Right lung (tissue), 10 donors: ENCODE measurements around the gene METAP1D. TPM values are rescaled to one million over a fixed set of nuclear protein-coding genes. Genes with fewer than 3 reads are reported as not detected.
A peak's percentile ranks its signal among the peaks of the same experiment; 100 is the strongest.
"Not testable (repeated sequence)": the region's sequence is repeated elsewhere in the genome, so short reads cannot be mapped to it uniquely, and the experiment has no call there.

Experiments
- DNase-seq, 2 donors: peaks; one replicate each; pipeline ENCODE4 v3.0.0-alpha.2; 2013
- long read RNA-seq, 8 donors: transcript quantifications; one replicate each; lab custom pipeline, GENCODE V29; 2026
- polyA plus RNA-seq, 5 donors: library from polyadenylated mRNA; unstranded; fragments of 120-200 nt; gene quantifications; one replicate each; pipeline versions ENCODE4 v1.2.1 to v1.2.3, GENCODE V29; 2013; ENCODE audit warnings: inconsistent platforms in 1 of 5, low replicate concordance in 1 of 5; ENCODE audit not compliant: insufficient read length in 5 of 5, insufficient read depth in 1 of 5

The METAP1D gene
- 10 to 100 TPM; 16.6 to 22.9 (median 20.6) TPM for polyA plus RNA-seq
- long read RNA-seq, donor 1, transcript METAP1D-206 (3 exons, 929 nt) = major isoform, 5 of 5 reads
- long read RNA-seq, donor 1, partial matches to known transcripts = 0 of 5 reads
- long read RNA-seq, donor 1, other reads (novel, unspliced or antisense) = 0 of 5 reads
- long read RNA-seq, donor 2, partial matches to known transcripts = 0 of 1 reads
- long read RNA-seq, donor 2, other reads (novel, unspliced or antisense) = 0 of 1 reads
- long read RNA-seq, donor 3, partial matches to known transcripts = 6 of 9 reads
- long read RNA-seq, donor 3, other reads (novel, unspliced or antisense) = 0 of 9 reads
- long read RNA-seq, donor 4, partial matches to known transcripts = 5 of 7 reads
- long read RNA-seq, donor 4, other reads (novel, unspliced or antisense) = 0 of 7 reads
- long read RNA-seq, donor 5, transcript METAP1D-206 (3 exons, 929 nt) = major isoform, 10 of 12 reads
- long read RNA-seq, donor 5, partial matches to known transcripts = 0 of 12 reads
- long read RNA-seq, donor 5, other reads (novel, unspliced or antisense) = 0 of 12 reads
- long read RNA-seq, donor 6, partial matches to known transcripts = 0 of 7 reads
- long read RNA-seq, donor 6, other reads (novel, unspliced or antisense) = 0 of 7 reads
- long read RNA-seq, donor 7, partial matches to known transcripts = 0 of 3 reads
- long read RNA-seq, donor 7, other reads (novel, unspliced or antisense) = 0 of 3 reads
- long read RNA-seq, donor 8, partial matches to known transcripts = 0 of 1 reads
- long read RNA-seq, donor 8, other reads (novel, unspliced or antisense) = 0 of 1 reads

DNA sequence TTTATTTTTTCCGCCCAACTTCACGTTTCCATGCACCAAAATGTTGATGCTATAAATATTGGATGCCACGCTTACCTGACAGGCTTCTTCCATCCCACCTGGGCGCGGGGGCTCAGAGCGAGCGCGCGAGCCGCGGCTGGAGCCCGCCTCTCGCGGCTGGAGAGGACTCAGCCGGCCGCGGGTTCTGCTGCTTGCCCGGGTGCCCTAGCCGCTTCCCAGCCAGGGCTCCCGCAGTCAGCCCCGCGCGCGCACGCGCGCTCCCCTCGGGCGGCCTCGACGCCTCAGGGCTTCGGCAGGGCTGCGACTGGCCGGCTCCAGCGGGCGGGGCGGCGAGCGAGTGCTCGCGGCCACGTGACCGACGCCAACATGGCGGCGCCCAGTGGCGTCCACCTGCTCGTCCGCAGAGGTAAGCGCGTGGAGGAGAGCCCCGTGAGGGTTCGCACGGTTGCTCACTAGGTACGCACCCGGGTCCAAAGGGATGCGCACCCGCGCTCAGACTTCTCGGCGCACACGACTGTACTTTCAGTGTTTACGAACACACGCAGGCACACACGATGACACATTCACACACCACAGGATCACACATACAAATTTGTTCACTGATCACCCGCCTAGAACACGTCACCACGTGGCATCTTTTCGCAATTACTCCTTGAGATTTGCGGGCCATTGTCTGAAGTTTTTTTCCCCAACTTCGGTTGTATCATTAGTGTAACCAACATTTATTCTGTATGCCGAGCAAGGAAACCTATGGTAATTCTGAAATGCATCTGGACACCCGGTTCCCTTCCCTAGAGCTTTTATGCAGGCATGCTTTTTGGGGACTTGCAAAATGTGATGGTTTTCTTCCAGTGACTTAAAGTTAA, at the start of gene METAP1D:
METAP1D (plus strand) TSS at position 350 of the 866 bp plus-strand sequence; CDS start at position 367, 17 bp downstream.
- DNase-seq = peak; percentile 89

- DNase-seq = no peak
Observed at GRCh38 chr2:171952276-171952675, 47.5 kb upstream of the METAP1D start.

DNA sequence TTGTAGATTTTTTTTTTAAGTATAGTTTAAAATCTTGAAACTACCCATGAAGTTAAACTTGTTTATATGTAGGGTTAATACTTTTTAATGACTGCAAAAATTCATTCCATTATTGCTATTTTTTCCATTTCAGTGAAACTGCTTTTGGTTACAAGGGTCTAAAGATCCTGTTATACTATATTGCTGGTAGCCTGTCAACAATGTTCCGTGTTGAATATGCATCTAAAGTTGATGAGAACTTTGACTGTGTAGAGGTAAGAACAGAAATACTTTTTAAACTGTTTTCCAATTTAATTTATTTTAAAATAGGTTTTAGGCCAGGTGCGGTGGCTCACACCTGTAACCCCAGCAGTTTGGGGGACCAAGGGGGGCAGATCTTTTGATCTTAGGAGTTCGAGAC, 47.0 kb upstream of the METAP1D start:
- DNase-seq = no peak

GRCh38 chr2:171956135-171956825, 43.5 kb upstream of the METAP1D start:
- no peak for DNase-seq

GRCh38 chr2:171957061-171957460, 42.7 kb upstream of the METAP1D start:
- no peak for DNase-seq

DNA sequence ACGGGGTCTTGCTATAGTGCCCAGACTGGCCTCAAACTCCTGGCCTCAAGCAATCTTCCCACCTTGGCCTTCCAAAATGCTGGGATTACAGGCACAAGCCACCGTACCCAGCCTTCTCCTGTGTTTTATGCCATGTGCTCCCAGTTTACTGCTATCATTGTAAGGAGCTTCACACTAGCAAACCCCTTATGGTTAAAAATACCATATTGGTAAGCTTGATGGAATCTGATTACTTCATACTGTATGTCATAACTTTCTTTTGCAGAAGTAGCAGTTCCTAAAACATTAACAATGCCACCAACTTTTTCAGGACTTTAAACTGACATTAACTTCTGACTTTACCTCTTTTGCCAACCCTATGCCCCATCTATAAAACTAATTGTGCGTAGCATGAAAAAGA, 41.3 kb upstream of the METAP1D start:
- no peak for DNase-seq

DNA sequence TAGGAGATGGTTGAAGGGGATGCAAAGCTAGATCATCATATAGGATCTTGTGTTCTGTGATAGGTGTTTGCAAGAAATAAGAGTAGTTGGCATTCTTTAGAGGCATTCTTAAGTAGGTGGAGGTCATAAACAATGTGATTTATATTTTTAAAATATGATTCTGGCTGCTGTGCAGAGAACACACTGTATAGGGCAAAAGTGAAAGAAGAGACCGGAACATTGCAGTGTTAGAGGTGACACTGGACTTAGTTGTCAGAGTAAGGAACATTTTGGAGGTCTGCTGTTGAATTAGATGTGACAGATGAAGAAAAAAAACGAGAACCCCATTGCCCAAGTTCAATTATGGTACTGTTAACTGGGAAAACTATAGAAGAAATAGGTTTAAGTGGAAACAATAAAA, 39.8 kb upstream of the METAP1D start:
- no peak for DNase-seq

GRCh38 chr2:171960570-171960969, 39.2 kb upstream of the METAP1D start:
- DNase-seq = no peak

- DNase-seq = no peak
Observed at GRCh38 chr2:171963198-171963597, 36.6 kb upstream of the METAP1D start.

- DNase-seq = no peak
Observed at GRCh38 chr2:171964308-171964707, 35.4 kb upstream of the METAP1D start.

GRCh38 chr2:171965238-171965637, 34.5 kb upstream of the METAP1D start:
- DNase-seq = no peak

- DNase-seq = no peak
Observed at GRCh38 chr2:171965661-171966060, 34.1 kb upstream of the METAP1D start.

DNA sequence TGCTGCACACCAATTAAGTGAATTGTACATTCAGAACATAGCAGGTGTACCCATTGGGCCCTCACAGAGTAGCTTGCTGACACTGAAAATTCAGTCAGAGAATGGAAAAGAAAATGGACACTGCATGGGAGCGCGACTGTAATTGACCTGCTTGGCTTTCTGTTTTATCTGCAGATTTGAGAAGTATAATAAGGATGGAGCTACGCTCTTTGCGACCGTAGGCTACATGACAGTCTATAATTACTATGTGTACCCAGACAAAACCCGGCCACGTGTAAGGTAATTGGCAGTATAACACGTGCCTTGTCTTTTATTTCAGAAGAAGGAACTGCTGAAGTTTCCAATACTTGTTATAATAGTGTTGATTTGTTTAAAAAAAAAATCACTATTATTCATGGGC, 33.5 kb upstream of the METAP1D start:
- no peak for DNase-seq

- no peak for DNase-seq
Observed at GRCh38 chr2:171966688-171967087, 33.1 kb upstream of the METAP1D start.

DNA sequence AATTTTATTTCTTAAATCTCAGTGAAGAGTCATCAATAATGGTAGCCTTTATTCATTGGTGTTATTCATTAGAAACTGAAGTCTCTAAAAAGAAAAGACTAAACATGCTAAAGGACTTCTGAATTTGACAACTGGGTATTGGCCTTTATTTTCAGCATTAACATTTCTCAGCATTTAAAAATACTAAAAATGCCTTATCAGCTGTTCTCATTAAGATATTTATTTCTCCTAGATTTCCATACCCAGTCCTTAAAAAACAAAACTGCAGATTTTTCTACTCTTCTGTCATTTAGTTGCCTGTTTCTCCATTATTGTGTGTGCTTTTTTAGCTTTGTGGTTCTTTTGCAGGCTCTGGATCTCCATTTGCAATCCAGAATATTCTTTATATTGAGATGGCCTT, 31.2 kb upstream of the METAP1D start:
- DNase-seq = no peak

GRCh38 chr2:171972329-171972982, 27.3 kb upstream of the METAP1D start:
- no peak for DNase-seq

DNA sequence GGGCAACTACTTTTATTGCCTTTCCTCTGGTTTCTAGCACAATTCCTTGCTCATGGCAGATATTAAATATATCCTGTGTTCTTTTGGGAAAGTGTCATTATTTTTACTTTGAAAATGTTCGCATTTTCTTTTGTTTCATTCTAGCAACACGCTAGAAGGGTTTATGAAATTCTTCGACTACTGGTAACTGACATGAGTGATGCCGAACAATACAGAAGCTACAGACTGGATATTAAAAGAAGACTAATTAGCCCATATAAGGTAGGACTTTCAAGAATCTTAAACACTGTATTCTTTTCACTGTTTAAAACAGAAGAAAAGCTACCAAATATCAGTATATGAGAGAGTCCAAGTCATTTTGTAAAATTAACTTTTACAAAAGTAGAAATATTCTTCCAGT, 20.6 kb upstream of the METAP1D start:
- no peak for DNase-seq

DNA sequence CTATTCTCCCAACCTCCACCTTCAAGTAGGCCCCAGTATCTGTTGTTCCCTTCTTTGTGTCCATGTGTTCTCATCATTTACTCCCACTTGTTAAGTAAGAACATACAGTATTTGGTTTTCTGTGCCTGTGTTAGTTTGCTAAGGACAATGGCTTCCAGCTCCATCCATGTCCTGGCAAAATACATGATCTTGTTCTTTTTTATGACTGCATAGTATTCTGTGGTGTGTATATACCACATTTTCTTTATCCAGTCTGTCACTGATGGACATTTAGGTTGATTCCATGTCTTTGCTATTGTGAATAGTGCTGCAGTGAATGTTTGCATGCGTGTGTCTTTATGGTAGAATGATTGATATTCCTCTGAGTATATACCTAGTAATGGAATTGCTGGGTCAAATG, 15.8 kb upstream of the METAP1D start:
- not testable (repeated sequence) for DNase-seq

DNA sequence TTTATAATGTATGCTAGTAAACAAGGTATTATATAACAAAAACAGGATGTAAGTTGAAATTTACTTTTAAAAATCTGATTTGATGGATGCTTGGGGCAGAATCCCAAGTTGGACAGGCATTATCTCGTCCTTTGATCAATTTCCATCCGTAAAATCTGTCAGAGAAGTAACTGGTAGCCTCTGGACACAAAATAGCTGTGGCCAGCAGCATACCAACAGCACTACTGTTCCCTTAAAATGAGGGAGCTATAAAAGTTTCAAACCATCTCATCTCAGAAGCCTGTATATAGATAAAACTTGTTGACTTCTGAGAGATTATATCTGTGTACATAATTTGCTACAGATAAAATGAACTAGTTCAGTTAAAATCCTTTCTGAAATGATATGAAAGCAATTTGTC, 14.7 kb upstream of the METAP1D start:
- no peak for DNase-seq

DNA sequence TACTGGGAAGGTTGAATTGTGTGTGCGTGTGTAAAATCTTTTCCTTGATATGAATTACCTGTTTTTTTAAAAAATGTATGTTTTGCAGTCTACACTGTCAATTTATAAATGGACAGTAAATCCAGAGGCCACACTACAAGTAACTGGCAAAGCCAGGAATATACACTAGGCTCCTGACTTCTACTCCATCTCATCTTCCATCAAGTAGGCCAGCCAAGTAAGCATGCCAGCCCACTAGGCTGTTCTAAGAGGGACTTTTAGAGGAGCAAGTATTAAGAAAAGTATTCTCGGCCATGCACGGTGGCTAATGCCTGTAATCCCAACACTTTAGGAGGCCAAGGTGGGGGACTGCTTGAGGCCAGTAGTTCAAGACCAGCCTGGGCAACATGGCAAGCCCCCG, 13.0 kb upstream of the METAP1D start:
- DNase-seq = no peak

- no peak for DNase-seq
Observed at GRCh38 chr2:171991027-171991426, 8.7 kb upstream of the METAP1D start.
